GM12891 (cell line): ENCODE data around the gene CORO2B.

Experiments
- POLR2A ChIP-seq: IDR thresholded peaks from 2 replicates; pipeline ENCODE4 v1.6.1; 2011; ENCODE audit warnings: low read depth, low read length, control low read depth
- POLR2AphosphoS5 ChIP-seq: IDR thresholded peaks from 2 replicates; pipeline ENCODE4 v1.6.1; 2011; ENCODE audit warnings: low read depth, low read length, control low read depth
- SPI1 ChIP-seq: IDR thresholded peaks from 2 replicates; pipeline ENCODE4 v1.6.1; 2011; ENCODE audit warnings: low read depth, low read length, control low read depth
- TAF1 ChIP-seq: IDR thresholded peaks from 2 replicates; pipeline ENCODE4 v1.6.1; 2011; ENCODE audit warnings: low read depth, low read length, control low read depth

DNA sequence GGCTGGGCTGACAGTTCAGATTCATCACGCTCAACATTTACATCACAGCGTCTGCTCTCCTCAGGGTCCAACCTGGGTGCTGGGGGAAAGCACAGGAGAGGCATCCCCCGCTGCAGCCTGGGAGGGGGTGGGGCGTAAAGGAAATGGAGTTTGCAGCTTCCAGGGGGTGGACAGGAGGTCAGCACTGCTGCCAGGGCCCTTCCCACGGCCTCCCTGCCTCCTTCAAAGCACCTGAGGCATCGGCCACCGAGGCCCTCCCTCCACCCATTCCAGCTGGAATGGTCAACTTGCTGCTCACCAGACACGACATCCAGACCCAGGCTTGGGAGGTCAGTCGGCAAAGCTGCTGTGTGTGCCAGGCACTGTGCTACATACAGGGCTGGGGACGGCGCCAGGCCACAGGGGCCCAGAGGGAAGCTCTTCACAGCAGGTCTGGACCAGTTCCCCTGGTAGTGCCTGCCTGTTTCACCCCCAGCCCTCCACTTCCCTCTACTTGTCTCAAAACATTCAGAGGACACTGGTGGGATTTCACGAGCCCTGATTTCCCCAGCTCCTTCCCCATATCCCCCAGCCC, 121.2 kb downstream of the CORO2B start:
- TF ChIP-seq SPI1 (no peak), POLR2A (no peak), TAF1 (no peak), POLR2AphosphoS5 (no peak)
